ENCODE results near the gene SKAP2.

- no peak for TF ChIP-seq POLR2A (IDR thresholded peaks at IDR 0.05)
- TF ChIP-seq CTCF (IDR thresholded peaks at IDR 0.05) = no peak
- no peak for TF ChIP-seq POLR2AphosphoS5 (IDR thresholded peaks at IDR 0.05)
Measured at GRCh38 chr7:26726051-26726450, 138.3 kb downstream of the SKAP2 start.
